ENCODE results near the gene PRKCA.

The PRKCA gene

DNA sequence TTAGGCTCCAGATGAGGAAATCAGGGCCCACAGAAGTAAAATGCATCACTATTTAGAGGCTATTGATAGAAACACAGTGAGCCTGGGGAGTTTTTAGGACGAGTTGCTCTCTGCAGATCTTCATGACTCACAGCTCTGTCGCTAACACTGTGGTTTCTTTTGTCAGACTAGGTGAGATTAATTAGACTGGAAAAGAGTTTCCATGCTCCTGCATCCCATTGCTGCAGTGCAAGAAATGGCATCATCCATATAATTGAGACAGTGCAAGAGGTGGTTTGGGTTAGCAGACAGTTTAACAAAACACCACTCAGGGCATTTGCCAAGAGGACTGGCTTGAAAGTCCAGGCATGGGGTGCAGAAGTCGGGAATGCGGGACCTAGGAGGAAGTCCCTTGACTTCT lies 333.7 kb downstream of the PRKCA start:
- DNase-seq, result no peak

DNA sequence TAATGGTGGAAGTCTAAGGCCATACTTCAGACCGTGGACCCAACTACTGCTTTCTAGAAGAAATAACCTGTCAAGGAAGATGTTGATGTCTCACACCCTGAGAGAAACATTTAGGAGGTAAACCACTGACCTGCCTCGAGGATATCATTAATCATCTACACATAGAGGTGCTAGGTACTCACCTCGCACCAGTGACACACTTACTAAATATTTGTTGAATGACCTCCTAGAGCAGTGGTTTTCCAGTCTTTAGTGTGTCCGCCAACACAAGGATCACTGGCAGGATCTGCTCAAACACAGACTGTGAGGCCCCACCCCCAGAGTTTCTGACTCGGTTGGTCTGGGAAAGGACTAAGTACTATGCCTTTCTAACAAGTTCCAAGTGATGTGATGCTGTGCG lies 335.1 kb downstream of the PRKCA start:
- DNase-seq, result no peak

DNA sequence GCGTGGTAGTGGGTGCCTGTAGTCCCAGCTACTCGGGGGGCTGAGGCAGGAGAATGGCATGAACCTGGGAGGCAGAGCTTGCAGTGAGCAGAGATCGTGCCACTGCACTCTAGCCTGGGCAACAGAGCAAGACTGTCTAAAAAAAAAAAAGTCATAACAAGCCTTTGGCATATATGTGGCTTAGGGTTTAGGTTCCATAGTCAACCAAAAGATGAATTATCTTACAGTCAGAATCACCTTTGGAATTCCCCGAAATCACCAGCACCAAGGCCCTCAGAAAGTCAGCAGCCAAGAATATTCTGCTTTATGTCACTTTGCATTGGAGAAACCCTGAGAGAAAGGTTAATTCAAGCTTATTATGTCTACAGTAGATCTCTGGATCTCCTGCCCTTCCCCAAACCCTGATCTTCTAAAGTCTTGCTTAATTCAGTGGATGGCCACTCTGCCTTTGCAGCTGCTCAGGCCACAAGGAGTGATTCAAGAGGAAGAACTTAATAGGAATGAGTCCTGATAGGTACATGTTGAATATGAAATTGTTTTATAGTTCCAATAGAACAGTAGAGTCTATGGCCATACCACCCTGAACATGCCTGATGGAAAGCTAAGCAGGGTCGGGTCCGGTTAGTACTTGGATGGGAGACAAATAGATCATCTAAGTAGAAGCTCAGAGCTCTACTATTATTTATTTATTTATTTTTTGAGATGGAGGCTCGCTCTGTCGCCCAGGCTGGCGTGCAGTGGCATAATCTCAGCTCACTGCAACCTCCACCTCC lies 336.5 kb downstream of the PRKCA start:
- DNase-seq, result no peak

DNA sequence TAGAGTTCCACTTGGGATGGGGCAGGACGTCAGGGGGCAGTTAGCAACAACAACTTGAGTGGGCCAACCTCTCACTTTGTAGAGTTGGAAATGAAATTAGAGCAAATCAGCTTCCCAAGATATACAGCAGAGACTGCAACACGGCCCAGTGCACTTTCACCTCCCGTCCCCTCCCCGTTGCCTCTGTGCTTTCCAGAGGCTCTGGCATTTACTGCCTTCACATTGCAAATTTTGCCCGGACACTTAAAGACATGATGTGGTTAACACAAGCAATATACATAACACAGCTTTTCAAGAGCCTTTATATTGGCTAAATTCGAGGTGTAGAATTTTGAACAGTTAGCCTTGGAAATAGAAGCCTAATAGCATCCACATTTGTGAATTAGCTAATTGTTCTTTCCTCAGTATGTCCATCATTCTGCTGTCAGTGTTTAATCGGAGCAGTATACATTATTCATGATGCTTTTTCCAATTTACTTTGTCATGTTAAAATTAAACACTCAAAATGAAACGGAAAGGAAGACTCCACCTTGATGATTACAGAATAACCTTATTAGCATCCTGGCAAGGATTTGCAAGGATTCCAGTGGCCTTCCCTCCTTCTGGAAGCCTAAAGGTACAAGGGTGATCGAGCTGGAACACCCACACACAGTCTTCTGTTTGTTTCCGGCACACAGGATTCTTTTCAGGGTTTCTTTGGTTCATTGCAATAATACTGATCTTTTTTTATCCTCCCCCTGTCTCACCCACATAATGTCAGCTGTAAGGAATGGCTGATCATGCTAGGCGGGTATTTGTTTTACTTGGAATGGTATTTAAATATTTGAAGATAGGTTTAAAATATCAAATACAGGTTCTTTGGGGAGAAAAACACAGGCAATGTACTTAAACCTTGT lies 341.6 kb downstream of the PRKCA start:
- DNase-seq, result no peak

DNA sequence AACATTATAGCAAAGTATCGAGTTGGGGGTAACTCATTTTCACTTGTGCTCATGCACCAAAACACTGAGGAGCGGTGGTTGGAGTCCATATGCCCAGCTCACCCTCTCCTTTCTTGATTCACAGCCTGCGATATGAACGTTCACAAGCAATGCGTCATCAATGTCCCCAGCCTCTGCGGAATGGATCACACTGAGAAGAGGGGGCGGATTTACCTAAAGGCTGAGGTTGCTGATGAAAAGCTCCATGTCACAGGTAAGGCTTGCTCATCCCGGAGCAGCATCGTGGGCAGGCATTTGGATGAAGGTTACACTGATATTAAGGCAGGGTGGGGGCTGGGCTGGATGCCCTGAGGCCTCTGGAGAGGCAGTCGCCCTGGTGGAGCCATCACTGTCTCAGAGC lies 342.8 kb downstream of the PRKCA start:
- DNase-seq, result no peak

DNA sequence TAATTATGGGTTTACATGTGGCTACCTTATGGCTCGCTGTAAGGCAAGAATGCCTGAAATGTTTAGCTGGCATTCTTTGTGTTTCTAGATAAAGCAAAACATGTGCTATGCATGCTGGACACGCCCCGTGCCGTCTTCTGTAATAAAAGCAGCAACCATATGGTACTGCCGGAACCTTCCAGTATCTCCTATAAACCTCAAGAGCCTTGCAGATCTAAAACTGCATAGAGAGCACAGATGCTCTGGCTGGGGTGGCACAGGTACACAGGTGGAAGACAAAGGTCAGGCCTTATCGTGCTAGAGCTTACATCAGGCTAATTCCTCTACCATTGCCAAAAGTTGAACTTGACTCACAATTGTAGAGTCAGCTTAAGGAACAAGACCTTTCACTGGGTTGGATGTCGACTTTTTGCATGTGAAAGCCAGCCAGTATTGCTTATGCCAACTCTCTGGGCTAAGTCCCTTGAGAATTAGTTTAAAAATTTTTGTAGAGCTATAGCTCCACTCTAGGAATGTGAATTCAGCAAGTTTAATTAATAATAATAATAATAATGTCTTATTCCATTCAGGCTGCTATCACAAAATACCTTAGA lies 345.1 kb downstream of the PRKCA start:
- DNase-seq, result no peak

DNA sequence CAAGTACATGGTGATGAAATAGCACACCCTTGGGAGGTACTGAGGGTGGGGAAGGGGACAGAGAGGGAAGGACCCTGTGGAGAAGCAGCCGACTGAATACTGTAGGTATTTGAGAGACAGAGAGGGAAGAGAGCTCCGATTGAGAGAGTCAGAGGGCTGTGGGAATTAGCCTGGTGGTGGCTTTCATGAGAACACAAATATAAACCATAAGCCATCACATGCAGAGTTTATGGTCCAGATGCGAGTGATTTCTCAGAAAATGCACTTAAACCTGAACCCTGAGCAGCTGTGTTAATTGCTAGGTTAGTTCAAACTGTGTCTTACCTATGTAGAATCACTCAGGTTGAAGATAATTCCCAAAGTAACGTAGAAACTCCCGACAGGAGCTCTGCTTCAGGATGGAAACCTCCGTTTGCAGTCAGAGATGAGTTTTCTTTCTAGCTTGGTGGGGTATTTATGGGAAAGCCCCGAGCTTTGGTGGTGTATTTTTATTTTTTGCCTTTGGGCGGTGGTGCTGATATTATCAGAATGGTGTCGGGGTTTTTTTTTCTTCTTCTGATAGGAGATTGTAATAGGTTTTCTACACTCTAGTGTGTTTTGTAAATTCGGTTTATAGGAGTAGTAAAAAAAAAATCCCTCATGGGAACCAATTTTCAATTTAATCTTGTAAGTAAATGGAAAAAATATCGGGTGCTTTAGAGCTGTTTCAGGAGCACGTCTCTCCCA lies 347.6 kb downstream of the PRKCA start:
- DNase-seq, result no peak

DNA sequence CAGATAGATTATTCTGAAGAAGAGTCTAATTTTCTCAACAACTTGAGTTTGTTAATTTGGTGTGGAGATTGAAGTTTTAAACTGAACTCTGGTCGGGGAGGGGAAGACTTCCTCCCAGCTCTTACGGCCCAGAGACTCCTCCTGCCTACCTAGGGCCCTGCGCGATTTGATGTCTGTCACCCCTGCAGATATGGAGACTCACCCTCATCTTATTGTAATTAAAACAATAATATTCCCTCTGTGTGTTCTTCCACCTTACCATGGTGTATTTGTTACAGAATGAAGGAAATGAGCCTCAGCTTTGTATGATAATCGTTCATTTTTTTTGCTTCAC lies 348.1 kb downstream of the PRKCA start:
- no peak for DNase-seq

DNA sequence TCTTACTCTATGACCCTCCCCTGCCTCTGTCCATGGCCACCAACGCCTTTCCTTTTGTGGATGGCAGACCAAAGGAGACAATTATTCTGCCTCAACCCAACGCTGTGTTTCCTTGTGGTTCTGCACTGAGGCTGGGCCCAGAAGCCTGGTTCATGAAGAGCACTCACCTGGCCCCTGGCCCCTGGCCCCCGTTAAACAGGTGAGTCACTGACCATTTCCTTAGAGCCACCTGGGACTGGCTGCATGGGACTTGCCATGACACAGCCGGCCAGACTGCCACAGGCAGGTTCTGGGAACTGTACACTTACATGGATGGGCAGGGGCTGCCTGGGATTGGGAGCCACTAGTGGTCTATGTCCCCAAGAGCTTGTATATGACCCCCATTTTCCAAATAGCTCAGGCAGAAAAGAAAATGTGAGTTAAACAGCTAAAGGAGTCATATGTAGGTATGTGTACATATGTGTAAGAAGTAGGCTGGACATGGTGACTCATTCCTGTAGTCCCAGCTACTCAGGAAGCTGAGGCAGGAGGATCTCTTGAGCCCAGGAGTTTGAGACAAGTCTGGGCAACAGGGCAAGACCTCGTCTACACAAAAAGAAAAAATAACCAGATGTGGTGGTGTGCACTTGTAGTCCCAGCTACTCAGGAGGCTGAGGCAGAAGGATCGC lies 350.6 kb downstream of the PRKCA start:
- no peak for DNase-seq

DNA sequence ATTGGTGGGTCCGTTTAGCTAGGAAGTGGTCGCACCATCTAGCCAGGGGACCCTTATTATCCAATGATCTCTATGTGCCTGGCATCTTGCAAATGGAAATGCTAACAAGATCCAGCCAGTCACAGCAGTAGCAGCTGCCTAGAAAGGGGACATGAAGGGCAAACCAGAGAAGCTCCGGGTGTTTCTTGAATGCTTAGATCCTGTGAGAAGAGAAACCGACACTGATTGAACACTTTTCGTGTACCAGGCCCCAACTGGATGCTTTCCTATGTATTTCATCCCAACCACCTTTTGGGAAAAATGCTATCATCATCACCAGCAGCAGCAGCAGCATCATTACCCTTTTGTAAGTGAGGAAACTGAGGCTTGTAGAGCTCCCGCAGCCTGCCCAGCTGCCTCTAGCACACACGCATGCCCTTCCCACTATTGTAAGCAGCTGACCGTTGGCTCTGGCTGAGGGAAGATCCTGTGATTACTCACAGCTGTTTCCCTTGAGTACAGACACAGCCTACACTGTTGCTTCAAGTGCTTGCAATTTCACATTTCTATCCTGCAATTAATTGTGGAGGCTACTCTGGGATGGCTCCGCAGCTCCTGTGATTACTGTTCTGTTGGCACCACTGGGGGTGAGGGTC lies 351.8 kb downstream of the PRKCA start:
- DNase-seq, result peak in 1 of 3 experiments; percentile 40

DNA sequence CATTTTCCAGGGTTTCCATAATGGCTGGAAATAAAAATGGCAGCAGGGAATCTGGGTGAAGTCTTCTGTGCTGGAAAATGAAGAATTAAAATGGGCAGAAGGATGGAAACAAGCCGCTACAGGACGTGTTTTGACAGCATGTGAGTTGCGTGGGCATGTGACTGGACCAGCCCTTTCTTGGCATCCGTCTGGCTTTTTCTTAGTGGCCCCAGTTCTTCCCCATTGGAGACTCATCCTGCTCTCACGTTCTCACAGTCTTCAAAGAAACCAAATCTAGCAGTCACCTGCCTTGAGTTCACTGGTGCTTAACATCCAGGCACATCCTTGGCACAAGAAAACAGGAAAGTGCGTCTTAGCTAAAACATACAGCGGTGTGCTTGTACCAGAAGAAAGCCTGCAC lies 352.4 kb downstream of the PRKCA start:
- DNase-seq, result no peak

DNA sequence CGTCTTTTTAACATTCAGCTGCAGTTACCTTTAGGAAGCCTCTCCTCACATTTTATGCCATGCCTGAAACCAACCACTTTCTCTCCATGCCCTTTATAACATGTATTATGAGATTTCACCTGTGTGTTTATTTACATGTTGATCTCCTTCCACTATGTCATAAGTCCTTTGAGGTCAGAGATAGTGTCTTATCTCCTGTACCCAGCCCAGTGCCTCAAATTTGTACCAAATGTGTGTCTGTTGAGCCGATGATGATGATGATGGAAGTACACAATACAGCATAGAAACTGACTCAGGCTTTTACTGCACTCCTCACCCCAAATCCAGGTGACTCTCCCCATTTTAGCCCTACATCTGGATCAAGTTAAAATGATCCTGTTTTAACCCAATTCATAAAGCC lies 353.0 kb downstream of the PRKCA start:
- DNase-seq, result no peak

DNA sequence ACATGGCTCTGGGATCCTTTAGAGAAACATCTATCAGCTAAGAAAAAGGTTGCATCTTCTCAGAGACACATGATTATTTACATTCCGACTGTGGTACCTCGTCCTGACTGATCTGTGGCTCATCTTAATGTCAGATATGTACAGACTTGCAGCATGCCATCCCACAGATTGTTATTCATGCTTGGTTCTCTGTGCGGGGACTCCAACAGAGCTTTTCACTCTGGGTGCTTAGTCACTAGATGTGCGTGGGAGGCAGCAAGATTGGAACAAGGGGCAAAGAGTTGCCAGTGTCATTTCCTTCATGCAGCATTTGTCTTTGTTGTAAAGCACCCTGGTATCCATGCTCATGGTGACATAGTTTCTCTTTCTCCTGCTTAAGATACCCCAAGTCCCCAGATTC lies 353.4 kb downstream of the PRKCA start:
- DNase-seq, result no peak

DNA sequence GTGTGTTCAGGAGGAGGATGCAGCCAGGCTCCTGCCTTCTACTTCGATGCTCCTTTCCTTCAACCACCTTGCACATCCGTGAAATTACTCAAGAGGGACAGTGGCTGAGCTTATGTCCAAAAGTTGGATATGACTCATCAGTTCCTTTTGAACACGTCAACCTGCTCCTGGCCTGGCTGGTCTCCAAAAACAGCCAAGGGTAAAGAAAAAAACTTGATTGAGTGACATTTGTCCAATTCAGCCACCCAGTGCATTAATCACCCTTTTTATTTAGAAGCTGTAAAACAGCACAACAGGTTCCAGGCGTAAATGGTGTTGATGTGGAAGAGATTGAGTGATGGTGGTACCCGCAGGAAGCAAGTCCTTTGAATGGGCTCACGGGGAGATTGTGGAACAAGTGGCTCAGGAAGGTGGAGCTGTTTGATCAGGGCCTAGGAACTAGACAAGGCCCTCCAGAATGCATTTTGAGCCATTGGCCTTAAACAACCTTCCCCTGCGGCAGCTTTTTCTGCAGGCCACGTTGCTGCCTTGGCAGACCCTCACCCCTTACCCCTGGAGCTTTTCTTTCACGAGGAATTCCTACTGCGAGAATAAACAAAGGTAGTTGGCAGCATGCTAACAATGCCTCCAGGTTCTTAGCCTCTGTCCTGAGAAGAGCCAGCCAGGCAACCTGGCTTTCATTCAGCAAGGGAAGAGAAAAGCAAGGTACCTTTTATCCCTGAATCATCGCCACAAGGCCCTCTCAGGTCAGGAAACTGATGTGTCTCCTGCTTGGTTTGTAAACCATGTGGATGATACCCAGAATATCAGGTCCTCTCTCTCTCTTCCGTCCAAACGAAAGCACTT lies 359.2 kb downstream of the PRKCA start:
- DNase-seq, result peak; percentile 46 to 94 (median 76)

DNA sequence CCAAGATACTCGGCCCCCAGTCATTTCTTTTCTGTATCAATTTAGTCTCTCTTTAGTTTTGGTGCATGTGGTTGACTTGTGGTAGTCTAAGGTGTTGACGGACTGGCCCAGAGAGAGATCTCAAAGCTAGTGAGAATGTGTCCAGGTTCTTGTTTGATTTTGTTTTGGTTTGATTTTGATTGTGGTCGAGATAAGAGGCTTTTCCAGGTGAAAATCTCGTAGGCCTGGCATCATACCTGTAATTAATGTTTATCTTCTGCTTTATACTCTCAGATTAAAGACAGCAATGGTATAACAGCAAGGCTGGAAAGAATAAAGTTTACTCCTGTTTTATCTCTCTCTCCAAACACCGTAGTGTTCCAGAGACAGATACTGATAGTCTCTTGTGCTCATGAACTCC lies 360.1 kb downstream of the PRKCA start:
- no peak for DNase-seq

DNA sequence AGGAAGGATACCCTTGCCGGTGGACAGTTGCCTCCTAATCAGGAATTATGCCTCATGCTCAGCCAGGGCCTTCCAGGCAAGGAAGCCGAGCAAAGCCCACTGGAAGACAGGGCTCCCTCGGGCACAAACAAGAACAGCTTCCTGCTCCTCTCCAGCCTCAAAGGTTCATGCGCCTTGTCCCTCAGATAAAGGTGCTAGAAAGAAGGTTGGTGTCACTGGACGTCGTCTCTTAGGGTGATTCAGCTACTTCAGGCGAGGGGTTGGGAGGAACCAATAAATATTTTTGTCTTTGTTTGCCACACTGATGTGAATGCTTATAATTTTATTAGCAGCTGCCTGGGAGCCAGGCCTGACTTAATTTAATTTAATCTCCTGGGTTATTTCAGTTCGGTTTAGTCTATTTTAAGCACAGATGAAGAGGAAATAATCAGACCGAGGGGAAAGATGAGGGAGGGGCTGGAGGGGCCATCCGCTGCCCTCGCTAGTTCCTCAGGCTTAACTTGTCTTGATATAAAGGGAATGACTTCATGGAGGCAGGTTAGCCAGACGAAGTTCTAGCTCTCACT lies 360.7 kb downstream of the PRKCA start:
- peak in 1 of 3 experiments; percentile 13 for DNase-seq

DNA sequence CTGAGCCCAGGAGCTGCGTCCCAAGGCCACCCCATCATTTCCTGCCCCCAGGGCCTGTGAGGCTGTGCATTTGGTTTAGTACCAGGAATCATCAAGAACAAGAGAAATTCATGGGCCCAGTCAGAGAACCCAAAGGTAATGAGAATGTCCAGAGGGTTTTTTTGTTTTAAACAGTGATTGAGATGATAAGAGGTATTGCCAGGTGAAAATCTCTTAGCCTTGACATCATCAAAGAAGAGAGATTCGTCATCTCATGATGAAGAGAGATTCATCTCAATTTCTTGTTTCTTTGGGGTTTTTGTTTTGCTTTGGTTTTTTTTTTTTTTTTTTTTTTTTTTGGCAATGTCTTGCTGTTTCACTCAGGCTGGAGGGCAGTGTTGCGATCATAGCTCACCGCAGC lies 361.9 kb downstream of the PRKCA start:
- DNase-seq, result no peak

DNA sequence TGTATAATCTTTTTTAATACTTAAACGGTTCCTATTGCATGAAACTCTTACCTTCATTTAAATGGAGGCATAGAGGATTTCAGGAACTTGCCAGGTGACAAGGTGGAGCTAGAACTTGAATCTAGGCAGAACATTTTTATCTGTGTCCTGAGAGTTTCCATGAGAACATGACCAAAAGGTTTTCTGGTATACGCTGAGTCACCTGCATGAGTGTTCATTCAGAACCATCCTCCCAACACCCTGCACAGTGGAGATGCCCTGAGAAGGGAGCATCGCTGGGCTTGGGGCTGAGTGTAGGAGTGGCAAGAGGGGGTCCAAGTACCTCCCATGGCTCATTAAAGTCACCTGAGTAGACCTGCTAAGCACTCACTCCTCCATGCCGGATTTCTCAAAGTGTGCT lies 362.8 kb downstream of the PRKCA start:
- no peak for DNase-seq

DNA sequence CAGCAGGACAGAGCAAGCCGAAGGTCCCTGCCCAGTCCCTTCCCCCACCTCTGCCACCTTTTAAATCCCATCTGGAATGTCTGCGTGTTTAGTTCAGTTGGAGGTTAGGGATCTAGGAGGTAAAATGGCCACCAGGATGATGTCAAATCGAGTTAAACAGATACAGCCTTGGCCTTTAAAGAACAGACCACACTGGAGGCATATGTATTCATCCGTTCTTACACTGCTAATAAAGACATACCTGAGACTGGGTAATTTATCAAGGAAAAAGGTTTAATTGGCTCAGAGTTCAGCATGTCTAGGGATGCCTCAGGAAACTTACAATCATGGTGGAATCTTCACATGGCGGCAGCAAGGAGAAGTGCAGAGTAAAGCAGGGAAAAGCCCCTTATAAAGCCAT lies 364.7 kb downstream of the PRKCA start:
- no peak for DNase-seq

DNA sequence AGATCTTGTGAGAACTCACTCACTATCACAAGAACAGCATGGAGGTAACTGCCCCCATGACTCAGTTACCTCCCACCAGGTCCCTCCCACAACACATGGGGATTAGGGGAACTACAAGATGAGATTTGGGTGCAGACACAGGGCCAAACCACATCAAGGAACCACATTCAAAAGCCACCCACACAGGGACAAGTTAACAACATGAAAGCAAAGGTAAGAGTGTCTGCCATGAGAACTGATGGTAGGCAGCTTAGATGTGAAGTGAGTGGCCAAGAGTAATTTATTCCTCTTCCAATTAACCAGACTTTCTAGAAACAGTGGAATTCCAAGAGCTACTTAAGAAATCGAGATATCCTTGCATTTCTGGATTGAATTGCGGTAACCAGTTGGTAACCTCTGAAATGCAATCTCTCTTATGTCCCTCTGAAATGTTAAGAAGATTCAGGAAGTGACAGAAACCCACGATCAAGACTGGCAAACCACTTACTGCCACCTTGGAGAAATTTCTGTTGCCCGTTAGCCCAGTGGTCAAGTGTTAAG lies 365.1 kb downstream of the PRKCA start:
- DNase-seq, result no peak

DNA sequence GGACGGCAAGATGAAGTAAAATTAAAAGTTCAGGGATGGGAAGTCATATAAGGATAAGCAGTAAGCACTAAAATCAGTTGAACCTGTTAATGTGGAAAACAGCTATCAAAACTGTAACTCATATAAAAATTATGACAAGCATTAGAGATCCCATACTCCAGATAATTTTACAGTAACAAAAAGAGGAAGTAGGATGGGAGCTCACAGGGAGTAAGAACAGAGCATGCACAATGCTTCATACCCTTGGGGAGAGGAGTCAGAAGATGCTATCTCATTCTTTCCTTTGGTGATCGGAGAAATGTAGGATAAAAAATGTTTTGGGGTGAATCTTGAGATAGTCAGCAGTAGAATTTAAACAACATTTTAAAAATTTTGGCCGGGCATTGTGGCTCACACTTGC lies 367.8 kb downstream of the PRKCA start:
- DNase-seq, result no peak

All from NCI-H1417 (cell line).